Kidney capillary endothelial cell (primary cell): Measurements from ENCODE around the gene DHRS7.
A peak's percentile ranks its signal among the peaks of the same experiment; 100 is the strongest.

Experiments
- DNase-seq: peaks from one replicate; pipeline ENCODE4 v3.0.0-alpha.2; 2018; ENCODE audit warnings: low spot score

DHRS7 gene, protein sequence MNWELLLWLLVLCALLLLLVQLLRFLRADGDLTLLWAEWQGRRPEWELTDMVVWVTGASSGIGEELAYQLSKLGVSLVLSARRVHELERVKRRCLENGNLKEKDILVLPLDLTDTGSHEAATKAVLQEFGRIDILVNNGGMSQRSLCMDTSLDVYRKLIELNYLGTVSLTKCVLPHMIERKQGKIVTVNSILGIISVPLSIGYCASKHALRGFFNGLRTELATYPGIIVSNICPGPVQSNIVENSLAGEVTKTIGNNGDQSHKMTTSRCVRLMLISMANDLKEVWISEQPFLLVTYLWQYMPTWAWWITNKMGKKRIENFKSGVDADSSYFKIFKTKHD

GRCh38 chr14:60164712-60165546 is at the start of gene DHRS7:
TSS of gene DHRS7 (minus strand) at chr14:60165398. CDS start at chr14:60165309, 89 bp downstream.
- DNase-seq, result peak; percentile 74

DNA sequence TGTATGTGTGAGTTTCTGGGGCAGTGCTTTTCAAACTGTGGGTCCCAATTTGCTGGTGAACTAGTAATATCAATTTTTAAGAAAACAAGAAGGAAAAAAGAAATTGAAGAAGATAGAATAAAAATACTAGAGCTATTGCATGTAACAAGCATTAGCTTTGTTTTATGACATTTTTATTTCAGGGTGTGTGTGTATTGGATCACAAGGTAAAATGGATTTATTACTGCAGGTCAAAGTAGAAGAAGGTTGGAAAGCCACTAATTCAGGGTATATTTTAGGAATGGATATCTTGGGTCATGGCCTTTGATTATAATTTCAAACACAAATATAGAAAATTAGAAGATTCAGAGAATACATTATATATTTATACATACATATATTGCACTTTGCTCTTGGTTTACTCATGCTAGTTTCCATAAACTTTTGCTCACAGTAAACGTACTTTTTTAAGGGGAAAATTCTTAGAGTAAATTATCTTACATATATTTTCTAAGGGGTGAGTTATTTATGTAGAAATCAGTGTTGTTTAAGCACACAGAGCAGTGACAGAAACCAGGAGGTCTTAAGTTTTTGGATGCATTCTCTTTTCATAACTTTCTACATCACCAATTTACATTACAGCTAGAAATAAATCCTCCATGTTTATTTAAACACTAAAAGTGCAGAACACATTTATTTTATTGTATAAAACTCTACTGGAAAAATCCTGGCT is 49.4 kb upstream of the DHRS7 start:
- DNase-seq, result no peak

- DNase-seq, result no peak
Observed at GRCh38 chr14:60214003-60214402, 48.8 kb upstream of the DHRS7 start.

DNA sequence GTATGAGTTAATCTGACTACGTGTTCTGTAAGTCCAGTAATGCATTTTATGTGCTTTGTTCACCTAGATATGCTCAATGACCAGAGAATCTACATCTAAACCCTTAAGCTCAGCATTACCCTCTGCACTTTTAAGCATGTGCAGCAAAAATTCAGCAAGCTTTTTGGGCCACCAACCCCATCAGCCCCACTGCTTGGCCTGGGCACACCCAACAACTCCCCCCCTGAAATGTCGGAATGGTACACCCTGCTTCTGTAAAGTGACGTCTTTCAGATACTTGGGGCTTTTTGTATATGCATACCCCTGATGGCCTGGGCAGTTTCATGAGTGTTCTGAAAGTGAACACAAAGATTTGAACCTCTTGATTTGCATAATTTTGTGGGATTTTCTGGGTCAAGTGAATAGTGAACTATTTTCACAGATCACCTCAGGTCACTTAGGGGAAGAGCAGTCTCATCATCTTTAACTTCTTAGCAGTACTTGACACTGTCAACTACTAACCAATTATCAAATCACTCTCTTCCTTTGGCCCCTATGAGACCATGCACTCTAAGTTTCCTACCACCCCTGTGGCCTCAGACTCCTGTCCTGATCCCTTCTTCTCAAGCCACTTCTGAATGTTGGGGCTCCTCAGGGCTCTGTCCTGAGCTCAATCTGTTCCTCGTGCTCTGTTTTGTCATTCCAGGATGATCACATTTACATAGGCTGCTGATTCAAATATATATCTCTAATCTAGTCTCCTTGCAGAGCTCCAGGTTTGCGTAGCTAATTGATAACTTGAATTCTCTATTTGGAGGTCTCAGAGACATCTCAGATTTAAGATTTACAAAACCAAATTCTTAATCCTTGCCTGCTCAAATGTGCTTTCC is 47.5 kb upstream of the DHRS7 start:
- no peak for DNase-seq

- DNase-seq, result no peak
Observed at GRCh38 chr14:60211153-60211552, 46.0 kb upstream of the DHRS7 start.

DNA sequence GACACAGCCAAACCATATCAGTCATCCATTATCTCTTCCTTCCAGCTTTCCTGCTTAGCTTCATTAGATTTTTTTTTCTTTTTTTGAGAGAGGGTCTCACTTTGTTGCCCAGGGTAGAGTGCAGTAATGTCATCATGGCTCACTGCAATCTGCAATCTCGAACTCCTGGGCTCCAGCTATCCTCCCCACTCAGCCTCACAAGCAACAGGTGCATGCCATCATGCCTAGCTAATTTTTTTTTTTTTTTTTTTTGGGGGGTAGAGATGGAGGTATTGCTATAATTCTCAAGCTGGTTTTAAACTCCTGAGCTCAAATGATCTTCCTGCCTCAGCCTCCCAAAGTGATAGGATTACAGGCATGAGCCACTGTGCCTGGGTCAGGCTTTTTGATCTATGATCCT is 45.5 kb upstream of the DHRS7 start:
- DNase-seq, result no peak

DNA sequence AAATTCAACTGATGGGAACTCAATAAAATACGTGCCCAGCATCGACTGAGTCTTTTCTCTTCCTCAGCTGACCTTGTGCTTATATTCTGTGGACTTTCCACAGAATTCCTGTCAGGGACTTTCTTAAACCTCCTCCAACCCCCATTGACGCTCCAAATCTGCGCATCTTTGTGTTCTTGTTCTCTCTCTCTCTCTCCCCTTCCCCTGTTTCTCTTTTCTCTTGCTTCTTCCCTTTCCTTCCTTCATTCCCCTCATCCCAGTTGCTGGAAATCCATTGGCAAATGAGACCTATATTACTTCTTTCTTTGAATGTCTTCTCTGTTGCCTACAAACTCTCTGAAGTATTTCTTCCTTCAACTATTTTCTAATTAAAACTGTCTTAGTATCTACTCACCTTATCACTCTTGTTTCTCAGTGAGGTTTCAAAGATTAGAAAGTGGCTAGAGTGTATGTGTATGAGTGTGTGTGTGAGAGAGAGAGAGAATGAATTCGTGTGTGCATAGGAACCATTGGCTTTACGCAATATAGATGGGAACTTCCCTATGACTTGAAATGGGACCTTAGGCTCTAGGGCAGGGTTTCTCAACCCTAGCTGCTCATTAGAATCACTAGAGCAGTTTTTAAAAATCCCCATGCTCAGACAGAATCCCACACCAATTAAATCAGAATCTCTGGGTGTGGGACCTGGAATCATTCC is 41.8 kb upstream of the DHRS7 start:
- no peak for DNase-seq

DNA sequence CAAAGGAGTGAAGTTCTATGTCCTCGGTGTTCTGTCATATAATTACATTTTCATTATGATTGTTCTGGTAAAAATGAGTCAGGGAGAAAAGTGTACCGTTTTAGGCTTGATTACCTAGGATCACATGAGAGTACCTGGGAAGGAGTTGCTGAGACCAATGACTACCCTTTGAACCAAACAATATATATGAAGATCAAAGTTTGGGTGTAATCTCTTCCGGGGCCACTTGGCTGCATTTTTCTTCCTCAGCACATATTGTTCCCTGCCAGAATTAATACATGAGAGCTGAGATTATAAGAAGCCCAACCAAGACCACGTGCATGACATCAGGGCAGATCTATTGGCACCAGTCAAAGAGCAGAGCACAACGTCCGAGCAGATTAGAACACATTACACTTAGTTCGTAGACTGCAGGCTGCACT is 41.1 kb upstream of the DHRS7 start:
- no peak for DNase-seq

- DNase-seq, result no peak
Observed at GRCh38 chr14:60204843-60205774, 39.9 kb upstream of the DHRS7 start.

DNA sequence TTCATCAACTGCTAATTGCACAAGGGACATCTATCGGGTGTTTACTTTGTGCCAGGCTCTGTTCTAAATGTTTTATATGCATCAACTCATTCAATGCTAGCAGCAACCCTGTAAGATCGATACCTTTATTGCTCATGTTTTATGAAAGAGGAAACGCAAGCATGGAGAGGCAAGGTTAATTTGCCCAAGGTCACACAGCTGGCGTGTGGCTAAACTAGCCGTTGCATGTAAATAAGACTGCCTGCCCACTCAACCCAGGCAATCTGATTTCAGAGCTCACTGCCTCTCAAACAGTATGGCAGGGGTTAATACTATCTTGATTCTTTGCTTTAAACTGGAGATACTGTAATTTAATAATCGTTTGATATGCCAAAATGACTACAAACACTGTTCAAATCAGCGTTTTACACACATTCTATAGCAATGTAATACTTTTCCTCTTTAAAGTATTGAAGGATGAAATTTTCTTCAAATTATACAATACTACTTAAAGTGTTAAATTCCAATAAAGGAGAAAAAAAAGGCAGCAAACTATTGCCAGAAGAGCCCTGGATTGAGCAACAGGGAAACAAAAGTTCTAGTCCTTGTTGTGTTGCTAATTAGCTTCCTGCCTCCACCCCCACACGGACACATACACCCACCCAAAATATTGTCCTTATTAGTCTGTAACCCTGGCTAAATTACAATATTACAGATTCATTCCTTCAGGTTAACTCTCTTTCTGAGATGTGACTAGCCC is 39.1 kb upstream of the DHRS7 start:
- no peak for DNase-seq

DNA sequence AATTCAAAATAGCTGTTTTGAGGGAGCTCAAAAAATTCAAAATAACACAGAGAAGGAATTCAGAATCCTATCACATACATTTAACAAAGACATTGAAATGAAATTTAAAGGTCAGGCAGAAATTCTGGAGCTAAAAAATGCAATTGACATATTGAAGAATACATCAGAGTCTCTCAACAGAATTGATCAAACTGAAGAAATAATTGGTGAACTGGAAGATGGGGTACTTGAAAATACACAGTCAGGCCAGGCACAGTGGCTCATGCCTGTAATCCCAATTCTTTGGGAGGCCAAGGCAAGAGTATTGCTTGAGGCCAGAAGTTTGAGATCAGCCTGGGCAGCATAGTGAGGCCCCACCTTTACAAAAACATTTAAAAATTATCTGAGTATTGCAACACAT is 34.1 kb upstream of the DHRS7 start:
- DNase-seq, result no peak

- no peak for DNase-seq
Observed at GRCh38 chr14:60197629-60198303, 32.6 kb upstream of the DHRS7 start.

DNA sequence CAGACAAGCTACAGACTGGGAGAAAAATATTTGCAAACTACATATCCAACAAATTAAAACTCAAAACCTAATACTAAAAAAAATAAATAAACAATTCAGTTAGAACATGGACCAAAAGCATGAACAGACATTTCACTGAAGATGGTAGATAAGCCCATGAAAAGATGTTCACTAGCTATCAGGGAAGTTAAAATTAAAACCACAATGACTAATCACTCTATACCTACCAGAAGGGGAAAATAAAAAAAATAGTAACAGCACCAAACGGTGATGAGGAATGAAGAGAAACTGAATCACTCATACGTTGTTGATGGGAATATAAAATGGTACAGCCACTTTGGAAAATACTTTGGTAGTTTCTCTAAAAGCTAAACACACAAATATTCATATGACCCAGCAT is 31.1 kb upstream of the DHRS7 start:
- no peak for DNase-seq

DNA sequence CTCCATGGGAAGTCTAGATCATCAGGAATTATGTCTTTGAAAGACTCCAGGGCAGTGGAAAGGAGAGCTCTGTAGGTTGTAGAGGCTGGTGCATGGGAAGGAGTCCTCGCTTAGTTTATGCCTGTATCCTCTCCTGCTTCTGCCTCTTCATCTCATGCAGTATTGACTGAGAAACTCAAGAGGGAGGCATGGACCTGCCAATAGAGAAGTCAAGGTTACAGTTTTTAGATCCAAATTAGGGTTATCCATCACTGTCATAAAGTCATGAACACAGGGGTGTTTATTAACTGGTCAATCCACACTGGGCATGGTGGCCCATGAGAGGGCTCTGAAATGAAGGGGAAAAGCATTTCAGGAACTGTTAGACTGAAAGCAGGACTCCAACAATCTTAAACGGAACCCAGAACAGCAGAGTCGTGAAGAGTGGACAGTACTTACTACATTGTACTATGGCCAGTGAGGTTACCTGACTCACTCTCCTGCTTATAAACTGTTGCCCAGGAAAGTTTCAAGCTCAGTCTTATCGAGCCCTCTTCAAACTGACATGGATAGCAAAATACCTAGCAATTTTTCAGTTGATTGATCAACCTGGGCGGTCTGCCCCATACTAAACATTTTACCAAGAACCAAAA is 30.1 kb upstream of the DHRS7 start:
- DNase-seq, result no peak

GRCh38 chr14:60189923-60190840 is 25.0 kb upstream of the DHRS7 start:
- DNase-seq, result no peak

GRCh38 chr14:60188696-60189095 is 23.5 kb upstream of the DHRS7 start:
- DNase-seq, result no peak

GRCh38 chr14:60188115-60188514 is 22.9 kb upstream of the DHRS7 start:
- no peak for DNase-seq
